HG02973 (cell line): ENCODE measurements around the gene ENPP5.
"Not testable (repeated sequence)": the region's sequence is repeated elsewhere in the genome, so short reads cannot be mapped to it uniquely, and the experiment has no call there.

Source experiments
- ATAC-seq: cut with Tn5 transposase; IDR thresholded peaks from one replicate; pipeline ENCODE4 v1.9.1; 2021; ENCODE audit warnings: moderate library complexity; ENCODE audit not compliant: unreplicated experiment

Gene ENPP5

DNA sequence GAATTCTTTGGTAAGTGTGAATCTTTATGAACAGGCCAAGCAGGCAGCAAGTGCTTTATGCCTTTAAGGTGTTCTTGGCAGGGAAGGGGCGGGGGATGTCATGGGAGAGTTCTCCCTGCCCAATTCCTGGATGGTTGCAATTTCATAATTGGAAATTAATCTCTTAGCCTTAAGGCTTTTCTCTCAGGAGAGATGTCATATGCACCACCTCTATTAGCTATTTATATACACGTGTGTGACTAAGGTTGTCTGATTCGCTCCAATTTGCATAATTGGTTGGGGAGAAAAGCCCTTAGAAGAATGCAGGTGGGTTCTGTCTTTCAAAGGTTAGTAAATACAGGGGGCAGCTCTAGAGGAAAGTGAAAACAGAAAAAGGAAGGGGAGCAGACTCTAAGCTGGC, 5.2 kb upstream of the ENPP5 start:
- no peak for ATAC-seq

DNA sequence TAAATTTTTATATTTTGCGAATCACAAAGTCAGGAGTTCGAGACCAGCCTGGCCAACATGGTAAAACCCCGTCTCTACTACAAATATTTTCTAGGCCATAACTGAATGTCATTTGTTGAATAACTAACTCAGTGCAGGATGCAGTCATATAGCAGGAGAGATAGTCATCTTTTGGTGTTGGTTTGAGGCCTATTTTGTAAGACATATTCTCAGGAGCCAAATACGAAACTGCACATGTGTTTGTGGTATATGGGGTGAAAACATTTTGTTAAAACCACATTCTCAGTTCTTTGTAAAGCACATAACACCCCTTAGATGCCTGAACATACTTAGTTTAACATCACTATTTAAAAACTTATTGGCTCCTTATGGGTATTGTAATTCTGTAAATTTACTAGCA, 4.7 kb upstream of the ENPP5 start:
- ATAC-seq = peak; percentile 87

DNA sequence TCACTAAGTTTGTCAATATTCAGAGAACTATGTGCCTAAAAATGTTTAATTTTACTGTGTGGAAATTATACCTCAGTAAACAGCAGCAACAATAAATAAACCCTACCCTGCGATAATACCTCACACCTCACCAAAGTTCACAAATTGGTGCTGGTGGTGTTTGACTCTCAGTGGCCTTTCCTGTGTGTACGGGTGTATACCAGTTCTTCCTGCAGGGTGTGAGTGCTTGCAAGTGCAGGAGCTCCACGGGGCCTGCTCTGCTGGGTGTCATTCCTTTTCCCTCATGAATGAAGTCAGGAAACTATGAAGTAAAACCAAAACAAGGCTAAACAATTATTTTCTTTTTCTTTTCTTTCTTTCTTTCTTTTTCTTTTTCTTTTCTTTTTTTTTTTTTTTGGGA, 4.1 kb upstream of the ENPP5 start:
- ATAC-seq = no peak

DNA sequence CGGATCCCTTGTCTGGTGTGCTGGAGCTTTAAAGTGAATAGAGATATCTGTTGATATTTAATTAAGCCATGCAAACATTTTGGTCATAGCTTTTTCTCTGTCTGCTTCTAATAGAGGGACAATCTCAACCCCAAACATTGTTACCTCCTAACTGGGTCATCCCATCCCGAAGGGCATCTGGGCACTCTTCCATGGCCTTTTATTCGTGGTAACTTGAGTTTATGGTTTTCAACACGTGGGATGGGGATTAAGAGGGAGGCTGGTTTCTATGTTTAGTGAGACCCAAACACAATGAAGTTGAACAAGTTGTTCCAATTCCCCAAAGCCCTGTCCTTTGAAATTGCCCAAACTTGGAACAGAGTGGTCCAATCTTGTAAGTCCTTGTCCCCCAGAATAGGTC, 1.4 kb upstream of the ENPP5 start:
- no peak for ATAC-seq

DNA sequence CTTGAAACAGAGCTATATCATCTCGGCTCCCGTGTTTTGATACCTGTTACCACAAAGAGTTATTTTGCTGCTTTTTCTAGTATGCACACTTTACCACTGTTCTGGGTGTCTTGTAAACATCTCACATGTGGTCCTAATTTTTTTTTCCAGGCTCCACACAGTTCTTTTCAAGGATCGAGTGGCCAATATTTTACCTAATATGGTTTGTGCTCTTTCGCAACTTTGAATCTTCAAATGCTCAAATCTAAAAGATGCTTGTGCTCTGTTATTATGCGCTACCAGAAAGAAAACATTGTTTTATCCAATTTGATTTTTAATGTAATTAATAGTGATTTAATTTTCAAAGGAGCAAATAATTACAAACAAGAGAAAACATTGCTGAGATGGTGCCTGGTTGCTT, 10.7 kb downstream of the ENPP5 start:
- ATAC-seq = no peak

DNA sequence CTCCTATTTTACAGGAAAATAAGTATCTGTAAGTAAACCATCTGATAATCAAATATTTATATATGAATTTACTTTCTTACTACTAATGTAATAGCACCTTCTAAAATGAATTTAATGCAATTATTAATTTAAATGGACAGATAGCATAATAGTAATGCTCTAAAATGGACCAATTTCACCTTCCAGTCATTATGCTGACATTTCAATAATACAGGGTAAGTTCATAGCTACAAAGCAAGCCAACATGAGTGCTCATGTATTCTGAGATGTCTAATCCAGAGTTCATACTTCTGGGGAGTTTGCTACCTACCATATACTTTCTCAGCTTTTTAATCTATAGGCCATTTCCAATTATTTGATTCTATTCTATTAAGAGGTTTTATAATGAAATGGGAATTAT, 11.6 kb downstream of the ENPP5 start:
- ATAC-seq = no peak

DNA sequence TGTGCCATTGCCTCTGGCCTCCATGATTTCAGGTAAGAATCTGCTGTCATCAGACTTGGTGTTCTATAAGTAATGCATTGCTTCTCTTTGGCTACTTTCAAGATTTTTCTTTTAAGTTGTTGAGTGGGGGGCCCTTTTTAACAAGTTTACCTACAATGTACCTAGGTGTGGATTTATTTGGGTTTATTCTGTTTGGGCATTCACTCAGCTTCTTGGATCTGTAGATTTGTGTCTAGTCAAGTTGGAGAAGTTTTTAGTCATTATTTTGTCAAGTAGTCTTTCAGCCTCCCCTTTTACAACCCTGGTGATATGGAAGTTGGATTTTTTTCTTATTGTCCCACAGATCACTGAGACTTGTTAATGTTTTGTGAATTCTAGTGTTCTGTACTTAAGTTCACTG, 14.1 kb downstream of the ENPP5 start:
- ATAC-seq = no peak

DNA sequence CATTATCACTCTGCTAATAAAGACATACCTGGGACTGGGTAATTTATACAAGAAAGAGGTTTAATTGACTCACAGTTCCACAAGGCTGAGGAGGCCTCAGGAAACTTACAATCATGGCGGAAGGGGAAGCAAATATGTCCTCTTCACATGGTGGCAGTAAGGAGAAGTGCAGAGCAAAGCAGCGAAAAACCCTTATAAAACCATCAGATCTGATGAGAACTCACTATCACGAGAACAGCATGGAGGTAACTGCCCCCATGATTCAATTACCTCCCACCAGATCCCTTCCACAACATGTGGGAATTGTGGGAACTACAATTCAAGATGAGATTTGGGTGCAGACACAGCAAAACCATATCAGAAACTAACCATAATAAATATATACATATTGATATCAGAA, 21.7 kb downstream of the ENPP5 start:
- ATAC-seq = not testable (repeated sequence)

DNA sequence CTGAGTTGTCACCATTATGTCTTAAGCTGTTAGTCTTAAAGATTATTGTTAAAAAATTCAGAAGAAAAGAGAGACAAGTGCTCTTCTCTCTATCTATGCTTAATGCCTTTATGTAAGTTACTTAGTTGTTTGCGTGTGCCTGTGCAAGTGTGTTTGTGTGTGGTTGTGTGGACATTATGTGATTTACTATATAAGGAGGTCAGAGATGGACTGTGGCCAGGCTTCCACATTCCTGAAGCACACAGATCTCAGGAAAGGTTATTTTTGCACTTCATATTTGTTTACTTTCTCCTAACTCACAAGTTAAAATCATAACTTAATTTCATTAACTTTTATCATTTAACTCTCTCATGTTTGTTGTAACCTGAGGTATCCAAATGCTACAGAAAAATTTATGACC, 26.5 kb downstream of the ENPP5 start:
- no peak for ATAC-seq

DNA sequence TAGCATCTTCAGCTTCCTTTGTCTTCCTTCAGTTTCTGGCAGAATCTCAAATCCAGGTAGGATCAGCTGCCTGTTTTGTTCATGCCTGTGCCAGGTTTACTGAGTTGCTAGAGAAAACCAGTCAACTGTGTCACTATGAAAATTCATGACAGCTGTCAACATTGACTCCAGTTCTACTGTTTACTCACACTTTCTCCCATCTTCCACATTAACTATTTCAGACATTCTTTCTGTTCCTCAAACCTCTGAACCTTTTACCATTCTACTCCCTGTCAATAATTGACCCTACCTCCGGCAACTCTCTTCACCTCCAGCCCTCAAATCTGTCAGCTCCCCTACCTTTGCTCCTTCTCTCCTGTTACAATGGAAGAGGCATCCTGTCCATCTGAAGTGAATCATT, 32.5 kb downstream of the ENPP5 start:
- ATAC-seq = peak; percentile 72

DNA sequence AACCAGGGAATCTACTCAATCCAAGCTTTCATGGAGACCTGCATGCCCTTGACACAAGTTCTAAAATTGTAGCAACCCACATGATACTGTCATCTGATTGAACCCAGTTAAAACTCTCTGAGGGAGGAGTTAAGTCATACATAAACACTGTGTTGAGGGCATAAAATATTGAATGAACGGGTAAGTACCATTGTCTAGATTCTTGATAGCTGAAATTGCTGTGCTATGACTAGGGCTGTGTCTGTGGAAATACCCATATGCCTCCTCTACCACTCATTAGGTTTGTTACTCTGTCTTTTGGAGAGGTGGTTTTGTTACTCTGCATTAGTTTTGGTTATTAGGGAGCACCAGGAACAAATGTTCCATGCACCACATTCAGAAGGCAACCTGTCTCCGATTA, 33.4 kb downstream of the ENPP5 start:
- peak; percentile 47 for ATAC-seq

DNA sequence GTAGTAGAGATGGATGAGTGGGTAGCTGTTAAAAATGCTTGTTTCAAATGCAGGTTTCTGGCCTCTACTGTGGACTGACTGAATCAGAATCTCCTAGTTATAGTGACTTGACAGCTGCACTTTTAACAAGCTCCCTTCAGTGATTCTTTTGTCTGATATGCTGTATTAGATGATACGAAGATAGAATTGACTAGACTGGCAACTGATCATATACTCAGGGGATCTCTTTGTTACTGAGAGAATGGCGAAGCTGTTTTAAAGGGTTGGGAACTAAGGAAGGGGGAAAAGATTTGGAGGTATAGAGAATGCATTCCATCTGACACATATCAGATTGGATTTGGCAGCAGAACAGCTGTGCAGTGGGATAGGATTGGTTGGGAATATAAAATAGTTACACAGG, 33.9 kb downstream of the ENPP5 start:
- ATAC-seq = no peak

DNA sequence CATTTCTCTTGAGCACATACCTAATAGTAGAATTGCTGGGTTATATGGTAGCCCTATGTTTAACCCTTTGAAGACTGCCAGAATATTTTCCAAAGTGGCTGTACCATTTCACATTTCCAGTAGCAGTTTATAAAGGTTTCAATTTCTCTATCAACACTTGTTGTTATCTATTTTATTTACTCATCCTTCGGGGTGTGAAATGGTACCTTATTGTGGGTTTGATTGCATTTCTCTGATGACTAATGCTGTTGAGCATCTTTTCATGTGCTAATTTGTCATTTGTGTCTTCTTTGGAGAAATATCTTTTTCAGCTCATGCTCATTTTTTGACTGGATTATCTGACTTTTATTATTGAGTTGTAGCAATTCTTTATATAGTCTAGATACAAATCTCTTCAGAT, 35.6 kb downstream of the ENPP5 start:
- ATAC-seq = no peak

DNA sequence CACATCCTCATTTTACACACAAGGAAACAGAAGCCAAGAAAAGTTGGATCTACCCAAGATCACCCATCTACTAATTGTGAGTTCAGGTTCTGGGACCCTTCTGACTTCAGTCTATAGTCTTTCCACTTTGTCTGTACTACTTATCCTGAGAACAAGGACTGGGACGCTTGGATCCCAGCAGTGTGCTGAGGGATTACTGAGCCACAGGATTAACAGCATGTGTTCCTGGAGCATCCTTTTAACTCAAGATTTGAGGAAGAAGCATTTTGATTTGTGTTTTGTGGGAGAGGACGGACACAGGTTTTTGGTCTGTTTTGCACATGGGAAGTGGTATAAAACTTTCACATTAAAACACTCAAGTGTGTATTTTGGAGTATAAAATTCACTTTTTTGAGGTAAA, 36.6 kb downstream of the ENPP5 start:
- ATAC-seq = no peak

DNA sequence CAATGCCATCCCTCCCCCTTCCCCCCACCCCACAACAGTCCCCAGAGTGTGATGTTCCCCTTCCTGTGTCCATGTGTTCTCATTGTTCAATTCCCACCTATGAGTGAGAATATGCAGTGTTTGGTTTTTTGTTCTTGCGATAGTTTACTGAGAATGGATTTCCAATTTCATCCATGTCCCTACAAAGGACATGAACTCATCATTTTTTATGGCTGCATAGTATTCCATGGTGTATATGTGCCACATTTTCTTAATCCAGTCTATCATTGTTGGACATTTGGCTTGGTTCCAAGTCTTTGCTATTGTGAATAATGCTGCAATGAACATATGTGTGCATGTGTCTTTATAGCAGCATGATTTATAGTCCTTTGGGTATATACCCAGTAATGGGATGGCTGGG, 39.5 kb downstream of the ENPP5 start:
- not testable (repeated sequence) for ATAC-seq

DNA sequence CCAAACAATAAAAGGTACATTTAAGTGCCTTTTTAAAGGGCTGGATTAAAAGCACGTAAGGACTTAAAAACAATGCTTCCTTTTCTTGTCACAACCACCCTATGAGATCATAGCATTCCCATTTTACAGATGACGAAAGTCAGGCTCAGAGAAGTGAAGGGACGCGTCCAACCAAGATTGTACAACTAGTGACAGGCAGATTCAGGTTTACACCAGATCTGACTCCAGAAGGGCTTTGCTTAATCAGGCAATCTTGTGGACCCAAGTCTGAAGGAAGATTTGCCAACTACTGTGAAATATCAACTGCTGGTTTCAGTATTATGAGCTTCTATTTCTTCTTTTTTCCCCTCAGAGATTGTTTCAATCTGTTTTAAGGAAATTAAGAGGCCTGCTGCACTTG, 40.1 kb downstream of the ENPP5 start:
- ATAC-seq = no peak

DNA sequence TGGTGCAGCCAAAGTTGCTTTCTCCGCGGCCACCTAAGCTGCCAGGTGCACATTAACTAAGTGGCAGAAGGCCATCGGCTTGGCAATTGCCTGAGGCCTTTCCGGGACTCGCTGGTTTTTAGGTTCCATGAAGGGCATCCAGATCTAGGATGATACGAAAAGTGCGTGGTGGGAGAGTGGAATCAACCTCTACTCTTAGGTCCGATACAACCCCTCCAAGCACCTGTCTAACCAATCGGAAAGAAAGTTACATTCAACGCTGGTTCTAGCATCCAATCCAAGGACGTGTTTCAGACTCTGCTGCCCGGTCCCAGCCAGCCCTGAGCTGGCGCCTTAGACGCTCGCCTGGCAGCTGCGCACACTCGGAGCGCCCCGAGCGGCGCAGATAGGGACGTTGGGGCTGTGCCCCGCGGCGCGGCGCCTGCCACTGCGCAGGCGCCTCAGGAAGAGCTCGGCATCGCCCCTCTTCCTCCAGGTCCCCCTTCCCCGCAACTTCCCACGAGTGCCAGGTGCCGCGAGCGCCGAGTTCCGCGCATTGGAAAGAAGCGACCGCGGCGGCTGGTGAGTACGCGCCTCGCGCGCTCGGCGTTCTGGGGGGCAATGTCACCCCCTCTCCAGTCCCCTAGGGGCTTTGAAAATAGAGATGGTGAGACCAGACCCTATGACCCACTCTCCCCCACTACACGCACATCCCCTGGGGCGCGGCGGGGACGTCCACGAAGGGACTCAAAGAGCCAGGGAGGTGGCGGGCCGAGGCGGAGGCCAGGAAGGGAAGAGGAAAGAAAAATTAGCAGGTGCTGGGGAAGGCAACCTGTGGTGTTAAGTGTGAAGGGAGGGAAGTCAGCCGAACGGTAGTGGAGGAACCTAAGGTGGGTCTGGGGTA, 40.9 kb downstream of the ENPP5 start, which contains the start of gene ENPP4:
Gene ENPP4 (plus strand): TSS at position 361 of the 883 bp plus-strand sequence. CDS start 9,595 bp downstream, outside the sequence.
- peak; percentile 98 for ATAC-seq

DNA sequence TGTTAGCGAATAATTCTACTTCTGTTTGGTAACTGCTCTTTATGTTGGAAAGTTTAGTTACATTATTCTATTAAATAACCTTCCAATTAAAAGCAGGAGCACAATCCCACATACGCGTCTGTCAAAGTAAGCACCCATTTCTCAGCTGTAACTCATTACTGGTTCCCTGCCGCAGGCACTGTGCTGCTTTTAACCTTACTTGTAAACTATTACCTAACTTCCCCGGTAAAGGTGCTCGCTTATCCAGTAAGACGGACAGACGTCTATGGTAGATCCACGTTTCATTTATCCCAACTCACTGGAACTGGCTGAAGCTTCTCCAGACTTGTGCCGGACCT, 41.5 kb downstream of the ENPP5 start:
- ATAC-seq = peak; percentile 10

DNA sequence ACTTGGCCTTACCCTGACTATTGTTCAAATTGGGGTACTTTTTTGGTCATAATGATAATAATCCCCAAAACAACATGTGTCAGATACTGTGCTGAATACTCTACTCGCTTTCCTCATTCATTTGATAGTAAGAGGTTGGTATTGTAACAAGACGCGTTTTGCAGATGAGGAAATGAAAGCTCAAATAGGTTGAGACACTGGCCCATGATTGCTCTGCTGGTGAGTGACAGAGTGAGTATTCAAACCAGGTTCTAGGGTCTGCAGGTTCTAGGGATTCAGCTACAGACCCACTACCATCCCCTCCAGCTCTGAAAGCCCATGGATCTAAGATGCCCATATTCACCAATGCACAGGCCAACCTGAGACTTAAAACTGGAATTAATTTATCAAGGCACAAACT, 42.3 kb downstream of the ENPP5 start:
- ATAC-seq = no peak

DNA sequence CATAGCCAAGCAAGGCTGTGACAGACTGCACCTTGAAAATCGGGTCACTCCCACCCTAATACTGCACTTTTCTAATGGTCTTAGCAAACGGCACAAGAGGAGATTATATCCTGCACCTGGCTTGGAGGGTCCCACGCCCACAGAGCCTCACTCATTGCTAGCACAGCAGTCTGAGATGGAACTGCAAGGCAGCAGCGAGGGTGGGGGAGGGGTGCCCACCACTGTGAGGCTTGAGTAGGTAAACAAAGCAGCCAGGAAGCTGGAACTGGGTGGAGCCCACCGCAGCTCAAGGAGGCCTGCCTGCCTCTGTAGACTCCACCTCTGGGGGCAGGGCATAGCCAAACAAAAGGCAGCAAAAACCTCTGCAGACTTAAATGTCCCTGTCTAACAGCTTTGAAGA, 51.1 kb downstream of the ENPP5 start:
- ATAC-seq = not testable (repeated sequence)

DNA sequence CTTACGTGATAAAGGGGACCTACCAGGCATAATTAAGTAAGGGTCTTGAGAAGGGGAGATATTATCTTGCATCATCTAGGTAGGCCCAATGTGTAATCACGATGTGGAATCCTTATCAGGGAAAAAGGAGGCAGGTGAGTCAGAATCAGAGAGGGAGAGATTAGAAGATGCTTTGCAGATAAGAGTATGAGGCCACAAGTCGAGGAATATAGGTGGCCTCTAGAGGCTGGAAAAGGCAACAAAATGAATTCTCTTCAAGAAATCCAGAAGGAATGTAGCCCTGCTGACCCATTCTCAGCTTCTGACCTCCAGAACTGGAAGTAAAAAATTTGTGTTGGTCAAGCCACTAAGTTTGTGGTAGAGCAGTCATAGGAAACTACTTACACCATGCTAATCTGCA, 51.9 kb downstream of the ENPP5 start:
- ATAC-seq = no peak

DNA sequence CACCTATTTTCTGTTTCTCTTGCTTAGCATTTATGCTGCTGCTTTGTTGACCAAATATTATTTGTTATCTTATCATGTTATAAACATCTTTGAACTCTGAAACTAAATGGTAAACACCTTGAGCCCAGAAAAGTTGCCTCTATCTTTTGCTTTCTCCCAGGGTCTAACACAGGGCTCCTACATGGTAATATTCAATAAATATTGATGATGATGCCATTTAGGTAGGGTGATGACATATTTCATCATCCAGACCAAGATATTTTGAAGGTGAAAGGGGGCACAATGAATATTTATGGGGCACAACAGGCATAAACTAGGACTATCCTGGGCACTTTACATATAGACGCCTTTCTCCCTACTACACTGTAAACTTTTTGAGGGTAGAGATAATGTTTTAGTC, 52.6 kb downstream of the ENPP5 start:
- ATAC-seq = no peak

DNA sequence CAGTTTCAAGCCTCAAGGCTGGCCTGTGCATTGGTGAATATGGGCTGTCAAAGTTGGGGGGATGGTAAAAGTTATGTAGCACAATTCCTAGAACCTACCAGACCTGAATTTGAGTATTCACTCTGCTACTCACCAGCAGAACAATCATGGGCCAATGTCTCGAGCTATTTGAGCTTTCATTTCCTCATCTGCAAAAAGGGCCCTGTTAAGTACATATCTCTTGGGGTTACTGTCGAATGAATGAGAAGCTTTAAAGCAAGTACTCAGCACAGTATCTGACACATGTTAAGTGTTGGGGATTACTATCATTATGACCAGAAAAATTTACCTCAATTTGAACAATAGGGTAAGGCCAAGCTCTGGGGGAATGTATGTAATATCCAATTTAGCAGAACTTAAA, 54.5 kb downstream of the ENPP5 start:
- no peak for ATAC-seq
